Right lobe of liver (tissue), 6 donors: ENCODE measurements around the gene B3GALT2. TPM values are rescaled to one million over a fixed set of nuclear protein-coding genes. Genes with fewer than 3 reads are reported as not detected.

Source experiments
- ATAC-seq, 4 donors: fragments of 200-7000 bp; cut with Tn5 transposase; one replicate each; pipeline ENCODE4 v1.9.1; 2020; ENCODE audit warnings: mild to moderate bottlenecking in 4 of 4, moderate library complexity in 4 of 4
- DNase-seq, 3 donors: peaks; one replicate each; pipeline ENCODE4 v3.0.0-alpha.2; 2020
- H3K27ac ChIP-seq, 3 donors: fragments of 200-600 bp; one replicate each; pipeline ENCODE4 v1.8.0; 2022
- H3K27me3 ChIP-seq, 2 donors: fragments of 200-600 bp; one replicate each; pipeline ENCODE4 v1.8.0; 2022
- H3K36me3 ChIP-seq, 4 donors: fragments of 200-600 bp; sonication (generic) in 1 of 4; one replicate each; pipeline versions ENCODE4 v1.5.1 to v1.8.0; 2017 to 2022; ENCODE audit warnings: control low read depth in 1 of 4
- H3K4me1 ChIP-seq, 4 donors: fragments of 200-600 bp; sonication (generic) in 1 of 4; one replicate each; pipeline versions ENCODE4 v1.5.1 to v1.8.0; 2017 to 2022; ENCODE audit warnings: control low read depth in 1 of 4
- H3K4me3 ChIP-seq, 3 donors: fragments of 200-600 bp; one replicate each; pipeline ENCODE4 v1.8.0; 2022
- H3K9me3 ChIP-seq, 4 donors: fragments of 200-600 bp; sonication (generic) in 1 of 4; one replicate each; pipeline versions ENCODE4 v1.5.1 to v1.8.0; 2017 to 2022; ENCODE audit warnings: control low read depth in 1 of 4
- CTCF ChIP-seq, 4 donors: fragments of 200-600 bp in 3 of 4; fragments of 450-650 bp in 1 of 4; IDR thresholded peaks; one replicate each; pipeline versions ENCODE4 v1.5.1 to v1.8.0; 2016 to 2022; ENCODE audit warnings: antibody characterized with exemption in 4 of 4, mild to moderate bottlenecking in 2 of 4
- POLR2A ChIP-seq: fragments of 450-650 bp; IDR thresholded peaks from one replicate; pipeline ENCODE4 v1.6.1; 2017; ENCODE audit warnings: antibody characterized with exemption, mild to moderate bottlenecking
- WGBS: methylation state at CpG from one replicate; pipeline ENCODE4 v1.1.6; 2018; ENCODE audit warnings: low coverage, low lambda C conversion rate; ENCODE audit not compliant: insufficient coverage; ENCODE audit errors: missing lambda C conversion rate; 5-methylcytosine and 5-hydroxymethylcytosine counted together
- intact Hi-C, 2 donors: fragments of 100-400 bp; cut with DNase I; formaldehyde crosslinking; loops; one replicate each; pipeline versions ENCODE4 v1.11.2 to v1.14.1; 2022
- total RNA-seq, 6 experiments: library from RNA; depleted of rRNA in 2 of 6; stranded (reverse); fragments of >200 nt in 2 of 6; fragmentation: NEBNext Ultra II Directional in 3 of 6; extraction: Animal tissue kit (Norgen Biotek cat#: 25700) in 3 of 6; gene quantifications; one replicate each; pipeline versions ENCODE4 v1.1.0 to v1.2.4, GENCODE V29; 2016 to 2023
- donor health status: DM: no; HTN: yes; CAD: no.
- donor health status: DM: no; HTN: no; CAD: no.
- donor health status: DM: no; HTN: no; CAD: no.
- donor health status: DM: no; HTN: yes; CAD: no.
- donor health status: DM: no; HTN: yes; CAD: no.

B3GALT2 gene
- total RNA-seq, 6 experiments from 2014 or later: 0.09 to 0.50 (median 0.24) TPM

- no peaks in the 10 kb centered on the region for H3K9me3 ChIP-seq
- no peak for DNase-seq
- peaks cover 0 to 9% (median 3%) of the 10 kb centered on the region in 4 donors for H3K4me1 ChIP-seq
- no peaks in the 10 kb centered on the region for H3K36me3 ChIP-seq
- 43% methylated on average over 2 of the region's 2 CpGs for WGBS
- ATAC-seq: no peak
- no peaks in the 10 kb centered on the region for H3K27me3 ChIP-seq
- intact Hi-C loops: no loop called here
- H3K4me3 ChIP-seq: no peak overlapping the region
- no peak overlapping the region for H3K27ac ChIP-seq
- no peak for TF ChIP-seq POLR2A
- no peak for TF ChIP-seq CTCF (IDR thresholded peaks at IDR 0.05)
These were observed 1.2 kb downstream of the B3GALT2 start for GRCh38 chr1:193185211-193185610.

GRCh38 chr1:193184776-193185175 is 1.6 kb downstream of the B3GALT2 start:
- no peak overlapping the region for H3K27ac ChIP-seq
- H3K4me3 ChIP-seq: no peak overlapping the region
- intact Hi-C loops: no loop called here
- no peaks in the 10 kb centered on the region for H3K27me3 ChIP-seq
- no peaks in the 10 kb centered on the region for H3K36me3 ChIP-seq
- WGBS: 67% methylated on average over 1 of the region's 1 CpG
- peaks cover 0 to 9% (median 3%) of the 10 kb centered on the region in 4 donors for H3K4me1 ChIP-seq
- DNase-seq (no peak), ATAC-seq (no peak)
- TF ChIP-seq CTCF (IDR thresholded peaks at IDR 0.05) (no peak), POLR2A (no peak)
- H3K9me3 ChIP-seq: no peaks in the 10 kb centered on the region

- H3K4me1 ChIP-seq: peaks cover 0 to 7% (median 3%) of the 10 kb centered on the region in 4 donors
- no peak overlapping the region for H3K27ac ChIP-seq
- H3K4me3 ChIP-seq: no peak overlapping the region
- TF ChIP-seq POLR2A: no peak
- TF ChIP-seq CTCF (IDR thresholded peaks at IDR 0.05): peak; percentile 78 to 89 (median 86)
- intact Hi-C loops: no loop called here
- DNase-seq: no peak
- no peaks in the 10 kb centered on the region for H3K9me3 ChIP-seq
- H3K36me3 ChIP-seq: no peaks in the 10 kb centered on the region
- WGBS: 0% methylated on average over 2 of the region's 2 CpGs
- no peaks in the 10 kb centered on the region for H3K27me3 ChIP-seq
- peak; percentile 81 to 89 (median 84) for ATAC-seq
These were observed 3.3 kb downstream of the B3GALT2 start for GRCh38 chr1:193183019-193183627.

GRCh38 chr1:193181985-193182384 is 4.4 kb downstream of the B3GALT2 start:
- Histone ChIP-seq H3K27me3 (no peaks in the 10 kb centered on the region), H3K4me1 (peaks cover 0 to 6% (median 2%) of the 10 kb centered on the region in 4 donors), H3K27ac (no peak overlapping the region), H3K36me3 (no peaks in the 10 kb centered on the region), H3K9me3 (no peaks in the 10 kb centered on the region), H3K4me3 (no peak overlapping the region)
- no peak for ATAC-seq
- TF ChIP-seq CTCF (IDR thresholded peaks at IDR 0.05): no peak
- no peak for TF ChIP-seq POLR2A
- no peak for DNase-seq
- 59% methylated on average over 2 of the region's 2 CpGs for WGBS
- intact Hi-C loops: no loop called here
